NCI-H69 (cell line): ENCODE results near the gene NUMBL.
A peak's percentile ranks its signal among the peaks of the same experiment; 100 is the strongest.
"Not testable (repeated sequence)": the region's sequence is repeated elsewhere in the genome, so short reads cannot be mapped to it uniquely, and the experiment has no call there.

Experiments
- DNase-seq: peaks from one replicate; lab custom pipeline; 2025; lab: John Stamatoyannopoulos, UW

The NUMBL gene

GRCh38 chr19:40627486-40628279, 62.8 kb downstream of the NUMBL start:
- no peak for DNase-seq

DNA sequence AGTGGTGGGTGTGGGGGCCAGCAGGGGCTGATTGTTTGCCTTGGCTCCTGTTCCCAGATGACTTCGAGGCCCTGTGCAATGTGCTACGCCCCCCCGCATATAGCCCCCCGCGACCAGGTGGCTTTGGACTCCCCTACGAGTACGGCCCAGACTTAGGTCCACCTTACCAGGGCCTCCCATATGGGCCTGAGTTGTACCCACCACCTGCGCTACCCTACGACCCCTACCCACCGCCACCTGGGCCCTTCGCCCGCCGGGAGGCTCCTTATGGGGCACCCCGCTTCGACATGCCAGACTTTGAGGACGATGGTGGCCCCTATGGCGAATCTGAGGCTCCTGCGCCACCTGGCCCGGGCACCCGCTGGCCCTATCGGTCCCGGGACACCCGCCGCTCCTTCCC, 63.5 kb downstream of the NUMBL start:
- no peak for DNase-seq

GRCh38 chr19:40625406-40626120, 64.9 kb downstream of the NUMBL start:
- no peak for DNase-seq

DNA sequence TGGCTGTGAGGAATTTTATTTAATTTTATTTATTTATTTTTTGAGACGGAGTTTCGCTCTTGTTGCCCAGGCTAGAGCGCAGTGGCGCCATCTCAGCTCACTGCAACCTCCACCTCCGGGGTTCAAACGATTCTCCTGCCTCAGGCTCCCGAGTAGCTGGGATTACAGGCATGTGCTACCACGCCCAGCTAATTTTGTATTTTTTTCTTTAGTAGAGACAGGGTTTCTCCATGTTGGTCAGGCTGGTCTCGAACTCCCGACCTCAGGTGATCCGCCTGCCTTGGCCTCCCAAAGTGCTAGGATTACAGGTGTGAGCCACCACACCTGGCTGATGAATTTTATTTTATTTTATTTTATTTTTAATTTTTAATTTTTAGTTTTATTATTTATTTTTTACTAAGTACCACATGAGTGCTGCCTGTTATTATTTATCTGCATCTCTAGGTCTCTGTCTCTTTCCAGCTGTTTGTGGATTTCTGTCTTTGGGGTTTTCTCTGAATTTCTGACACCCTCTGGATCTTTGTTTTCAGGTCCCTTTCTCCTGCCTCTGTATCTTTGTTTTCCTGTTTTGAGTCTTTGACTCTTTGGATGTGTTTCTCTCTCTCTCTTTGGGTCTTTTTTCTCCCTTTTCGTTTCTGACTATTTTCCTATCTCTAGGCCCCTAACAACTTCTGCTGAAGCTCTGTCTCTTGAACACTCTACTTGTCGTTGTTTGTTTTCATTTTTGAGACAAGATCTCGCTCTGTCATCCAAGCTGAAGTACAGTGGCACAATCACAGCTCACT, 65.9 kb downstream of the NUMBL start:
- not testable (repeated sequence) for DNase-seq

DNA sequence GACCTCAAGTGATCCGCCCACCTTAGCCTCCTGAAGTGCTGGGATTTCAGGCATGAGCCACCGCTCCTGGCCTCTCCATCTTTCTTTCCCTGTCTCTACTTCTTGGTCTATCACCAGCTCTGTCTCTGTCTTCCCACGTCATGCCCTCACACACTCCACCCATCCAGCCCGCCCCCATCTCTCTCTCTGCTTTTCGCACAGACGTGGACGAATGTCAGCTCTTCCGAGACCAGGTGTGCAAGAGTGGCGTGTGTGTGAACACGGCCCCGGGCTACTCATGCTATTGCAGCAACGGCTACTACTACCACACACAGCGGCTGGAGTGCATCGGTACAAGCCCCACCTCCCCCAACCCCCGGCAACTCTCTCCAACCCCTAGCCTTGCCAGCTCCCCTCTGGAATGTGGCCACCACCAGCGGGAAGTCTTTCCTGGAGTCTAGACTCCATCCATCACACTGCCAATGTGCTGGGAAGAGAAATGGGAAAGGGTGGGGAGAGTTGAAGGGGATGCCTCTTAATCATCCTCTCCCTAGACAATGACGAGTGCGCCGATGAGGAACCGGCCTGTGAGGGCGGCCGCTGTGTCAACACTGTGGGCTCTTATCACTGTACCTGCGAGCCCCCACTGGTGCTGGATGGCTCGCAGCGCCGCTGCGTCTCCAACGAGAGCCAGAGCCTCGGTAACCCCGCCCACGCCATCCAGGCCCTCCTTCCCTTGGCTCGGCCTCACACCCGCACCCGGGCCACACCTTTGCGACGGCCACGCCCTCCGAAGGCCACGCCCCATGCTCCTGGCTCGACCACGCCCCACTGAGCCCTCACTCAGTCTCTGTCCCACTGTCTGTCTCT, 66.8 kb downstream of the NUMBL start:
- DNase-seq = peak; percentile 92

DNA sequence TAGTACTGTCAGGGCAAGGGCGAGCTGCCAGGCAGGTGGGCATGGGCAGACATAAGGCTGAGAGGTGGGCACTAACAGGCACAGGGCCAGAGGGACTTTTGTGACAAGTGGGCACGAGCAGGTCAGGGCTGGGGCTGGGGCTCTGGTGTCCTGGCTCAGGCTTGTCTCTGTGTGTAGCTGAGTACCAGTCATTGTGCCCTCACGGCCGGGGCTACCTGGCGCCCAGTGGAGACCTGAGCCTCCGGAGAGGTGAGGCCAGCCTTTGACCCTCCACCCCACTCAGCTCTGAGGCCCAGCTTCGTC, 67.7 kb downstream of the NUMBL start:
- DNase-seq = no peak

GRCh38 chr19:40621966-40622772, 68.3 kb downstream of the NUMBL start:
- DNase-seq = no peak

DNA sequence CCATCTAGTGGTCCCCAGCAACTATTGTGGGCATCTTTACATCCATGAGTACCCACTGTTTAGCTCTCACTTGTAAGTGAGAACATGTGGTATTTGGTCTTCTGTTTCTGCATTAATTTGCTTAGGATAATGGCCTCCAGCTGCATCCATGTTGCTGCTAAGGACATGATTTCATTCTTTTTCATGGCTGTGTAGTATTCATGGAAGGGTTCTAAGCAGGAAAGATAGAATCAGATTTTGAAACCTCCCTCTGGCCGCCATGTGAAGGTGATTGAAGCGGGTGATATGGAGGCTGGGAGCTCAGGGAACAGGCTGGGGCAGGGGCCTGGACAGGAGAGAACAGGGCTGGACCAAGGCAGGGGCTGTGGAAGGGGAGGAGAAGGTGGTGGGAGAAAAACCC, 69.2 kb downstream of the NUMBL start:
- no peak for DNase-seq

DNA sequence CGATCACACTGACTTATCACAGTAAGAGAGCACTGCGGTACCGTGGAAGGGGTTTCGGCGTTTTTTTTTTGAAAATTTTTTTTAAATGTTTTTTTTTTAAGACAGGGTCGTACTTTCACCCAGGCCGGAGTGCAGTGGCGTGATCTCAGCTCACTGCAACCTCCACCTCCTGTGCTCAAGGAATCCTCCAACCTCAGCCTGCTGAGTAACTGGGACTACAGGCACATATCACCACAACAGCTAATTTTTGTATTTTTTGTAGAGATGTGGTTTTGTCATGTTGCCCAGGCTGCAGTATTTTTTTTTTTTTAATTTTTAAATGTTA, 70.3 kb downstream of the NUMBL start:
- no peak for DNase-seq

GRCh38 chr19:40619333-40620160, 70.9 kb downstream of the NUMBL start:
- no peak for DNase-seq

DNA sequence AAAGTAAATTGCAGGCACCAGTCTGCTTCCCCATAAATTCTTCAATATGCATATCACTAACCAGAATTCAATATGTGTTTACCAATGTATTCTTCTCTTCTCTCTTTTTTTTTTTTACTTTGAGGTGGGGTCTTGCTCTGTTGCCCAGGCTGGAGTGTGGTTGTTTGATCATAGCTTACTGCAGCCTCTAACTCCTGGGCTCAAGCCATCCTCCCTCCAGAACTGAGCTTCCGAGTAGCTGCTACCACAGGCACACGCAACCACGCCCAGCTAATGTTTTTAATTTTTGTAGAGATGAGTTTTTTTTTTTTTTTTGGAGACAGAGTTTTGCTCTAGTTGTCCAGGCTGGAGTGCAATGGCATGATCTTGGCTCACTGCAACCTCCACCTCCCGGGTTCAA, 72.5 kb downstream of the NUMBL start:
- DNase-seq = no peak

DNA sequence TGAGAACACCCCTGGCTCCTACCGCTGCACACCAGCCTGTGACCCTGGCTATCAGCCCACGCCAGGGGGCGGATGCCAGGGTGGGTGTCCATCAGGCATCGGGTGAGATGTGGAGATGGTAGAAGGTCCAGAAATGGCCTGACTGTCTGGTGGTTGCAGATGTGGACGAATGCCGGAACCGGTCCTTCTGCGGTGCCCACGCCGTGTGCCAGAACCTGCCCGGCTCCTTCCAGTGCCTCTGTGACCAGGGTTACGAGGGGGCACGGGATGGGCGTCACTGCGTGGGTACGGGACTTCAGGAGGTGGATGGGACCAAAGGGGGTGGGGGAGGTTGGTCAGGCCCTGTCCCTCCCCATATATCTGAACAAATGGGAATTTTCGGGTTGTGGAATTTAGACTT, 73.5 kb downstream of the NUMBL start:
- no peak for DNase-seq

DNA sequence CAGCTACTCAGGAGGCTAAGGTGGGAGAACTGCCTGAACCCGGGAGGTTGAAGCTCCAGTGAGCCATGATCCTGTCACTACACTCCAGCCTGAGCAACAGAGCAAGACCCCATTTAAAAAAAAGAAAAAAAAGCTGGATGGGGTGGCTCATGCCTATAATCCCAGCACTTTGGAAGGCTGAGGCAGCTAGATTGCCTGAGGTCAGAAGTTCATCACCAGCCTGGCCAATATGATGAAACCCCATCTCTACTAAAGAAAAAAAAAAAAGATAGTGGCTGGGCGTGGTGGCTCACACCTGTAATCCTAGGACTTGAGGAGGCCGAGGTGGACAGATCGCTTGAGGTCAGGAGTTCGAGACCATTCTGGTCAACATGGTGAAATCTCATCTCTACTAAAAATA, 74.3 kb downstream of the NUMBL start:
- DNase-seq = no peak
